ENCODE data around the gene DENND1A.

The DENND1A gene

DNA sequence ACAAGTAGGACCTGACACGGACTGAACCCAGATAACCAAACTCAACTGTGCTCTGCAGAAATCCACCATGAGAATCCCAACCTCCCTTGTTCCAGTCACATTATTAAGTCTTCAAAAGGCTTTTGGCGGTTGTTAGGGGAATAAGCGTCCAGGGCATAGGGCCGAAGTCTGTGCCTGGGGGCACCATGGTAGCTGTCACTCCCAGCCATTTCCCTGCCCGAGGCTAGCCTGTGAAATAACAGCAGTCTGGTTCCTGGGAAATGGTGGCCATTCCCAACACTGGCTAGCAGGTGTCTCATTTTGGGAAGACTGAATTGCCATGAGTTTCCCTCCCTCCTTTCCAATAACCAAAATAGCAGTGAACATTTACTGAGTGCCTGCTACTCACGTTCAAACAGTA is 451.8 kb downstream of the DENND1A start:
- DNase-seq: no peak

DNA sequence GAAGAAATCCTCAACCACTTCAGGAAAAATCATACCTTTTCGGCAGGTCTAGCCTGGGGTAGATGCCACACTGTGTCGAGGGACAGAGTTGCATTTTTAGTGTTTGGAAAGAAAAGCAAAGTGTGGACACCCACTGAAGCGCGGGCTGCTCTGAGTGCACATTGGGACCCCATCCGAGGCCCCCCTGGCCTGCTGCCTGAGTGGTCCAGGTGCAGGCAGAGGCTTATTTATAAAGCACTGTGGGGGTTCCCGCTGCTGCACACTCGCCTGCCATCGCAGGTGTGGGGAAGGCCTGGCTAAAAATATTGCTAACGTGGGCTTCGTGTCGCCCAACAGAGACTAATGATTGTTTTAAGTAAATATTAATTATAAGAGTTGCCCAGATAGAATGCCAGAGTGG is 454.5 kb downstream of the DENND1A start:
- no peak for DNase-seq

GRCh38 chr9:123472862-123473614 is 456.9 kb downstream of the DENND1A start:
- no peak for DNase-seq

DNA sequence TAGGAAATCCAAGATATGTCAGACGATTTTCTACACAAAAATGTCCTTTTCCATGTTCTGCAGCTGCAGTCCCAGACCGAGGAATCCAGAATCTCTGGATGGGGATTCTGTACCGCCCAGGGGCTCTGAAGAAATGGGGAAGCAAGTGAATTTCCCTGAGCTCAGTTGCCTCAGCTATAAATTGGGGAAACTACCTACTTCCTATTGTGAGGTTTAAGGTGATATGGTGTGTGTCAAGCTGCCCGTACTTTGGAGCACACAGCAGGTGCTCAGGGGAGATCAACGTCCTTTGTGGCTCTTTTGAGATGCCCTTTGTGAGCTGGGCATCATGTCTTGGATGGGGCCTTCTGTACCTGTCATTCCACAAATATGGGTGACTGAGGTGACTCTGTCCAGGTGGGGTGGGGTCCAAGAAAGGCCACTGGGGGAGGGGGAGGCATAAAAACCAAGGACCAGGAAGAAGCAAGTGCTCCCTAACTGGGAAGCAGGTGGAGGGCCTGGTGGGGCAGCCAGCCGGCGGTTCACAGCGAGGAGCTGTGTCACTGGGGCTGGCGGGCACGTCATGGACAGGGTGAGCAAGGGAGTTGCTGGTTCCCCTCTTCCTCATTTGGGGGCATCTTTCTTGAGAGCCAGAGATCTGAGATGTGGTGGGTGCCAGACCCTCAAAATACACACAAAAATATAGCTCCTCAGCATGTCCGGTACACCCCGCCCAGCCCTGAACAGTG is 457.9 kb downstream of the DENND1A start:
- DNase-seq: no peak

DNA sequence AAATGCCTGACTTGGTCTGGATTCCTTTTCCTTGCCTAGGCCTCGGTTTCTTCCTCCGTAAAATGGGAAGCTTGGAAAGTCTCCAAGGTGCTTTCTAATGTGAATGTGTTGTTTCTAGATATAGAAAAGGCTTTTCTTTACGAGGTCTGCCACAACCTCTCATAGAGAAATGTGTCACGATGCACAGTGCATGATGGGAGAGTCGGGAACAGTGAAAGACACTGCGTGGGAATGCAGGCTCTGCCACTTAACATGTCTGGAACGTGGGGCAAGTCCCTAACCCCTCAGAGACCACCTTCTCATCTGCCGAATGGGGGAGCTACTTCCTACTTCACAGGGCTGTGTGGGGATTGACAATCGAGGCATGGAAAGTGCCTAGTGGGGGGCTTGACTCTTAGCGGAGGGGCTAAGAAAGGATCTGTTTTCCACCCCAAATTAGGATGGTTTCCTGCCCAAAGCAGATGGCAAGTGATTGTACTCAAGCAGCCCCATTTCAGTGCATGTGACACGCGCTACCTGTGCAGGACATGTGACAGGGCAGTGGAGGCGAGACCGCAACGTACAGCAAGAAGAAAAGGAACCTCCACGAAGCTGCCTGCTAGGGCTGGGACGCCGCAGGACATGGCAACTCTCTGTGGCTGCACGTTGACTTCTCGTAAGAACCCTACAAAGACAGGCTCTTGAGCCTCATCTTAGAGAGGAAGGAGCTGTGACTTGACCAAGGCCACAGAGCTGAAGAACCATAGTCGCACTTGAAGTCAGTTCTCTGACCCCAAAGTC is 458.7 kb downstream of the DENND1A start:
- DNase-seq: no peak

DNA sequence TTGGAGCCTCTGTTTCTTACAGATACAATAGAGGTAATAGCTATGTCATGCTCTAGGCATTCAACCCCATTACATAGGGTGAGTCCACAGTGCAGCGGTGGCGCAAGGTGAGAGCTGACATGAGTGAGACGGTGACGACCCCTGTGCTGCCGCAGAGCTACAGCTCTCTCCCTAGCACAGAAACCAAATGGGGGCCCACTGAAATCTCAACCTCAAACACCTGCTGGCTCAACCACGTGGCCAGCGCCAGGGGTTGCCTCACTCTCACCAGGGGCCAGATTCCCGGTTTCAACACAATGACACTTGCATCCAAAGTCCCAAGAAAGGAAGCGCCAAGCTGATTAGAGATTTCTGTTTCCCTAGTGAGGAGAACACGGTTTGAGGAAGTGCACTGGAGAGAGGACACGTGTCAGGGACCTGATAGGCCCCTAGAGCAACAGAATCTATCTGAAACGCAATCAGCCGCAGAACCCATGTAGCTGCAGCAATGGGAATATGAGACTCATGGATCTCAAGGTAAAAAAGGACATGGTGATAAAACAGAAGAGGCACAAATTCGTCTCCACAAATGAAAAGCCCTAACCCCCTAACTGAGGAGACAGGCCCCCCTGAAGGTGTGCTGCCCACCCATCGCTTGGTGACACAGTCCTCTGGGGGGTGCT is 459.7 kb downstream of the DENND1A start:
- DNase-seq: no peak

GRCh38 chr9:123469282-123469681 is 460.6 kb downstream of the DENND1A start:
- no peak for DNase-seq

DNA sequence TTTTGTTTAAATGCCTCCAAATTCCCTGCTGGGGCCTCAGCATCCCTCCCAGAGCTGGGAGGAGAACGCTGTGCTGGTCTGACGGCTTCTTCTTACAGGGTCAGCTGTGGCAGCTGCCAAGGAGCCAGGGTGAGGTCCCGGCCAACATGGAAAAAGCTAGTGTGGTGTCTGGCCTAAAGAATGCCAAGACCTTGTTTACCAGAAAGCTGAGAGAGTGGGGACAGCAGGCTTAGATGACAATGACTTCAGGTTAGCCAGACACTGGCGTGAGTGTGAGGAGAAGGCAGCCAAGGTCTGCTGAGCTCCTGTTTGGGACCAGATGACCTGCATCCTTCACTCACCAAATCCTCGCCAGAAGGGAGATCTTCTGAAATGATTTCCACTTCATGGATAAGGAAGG is 461.4 kb downstream of the DENND1A start:
- DNase-seq: no peak

GRCh38 chr9:123465304-123465703 is 464.6 kb downstream of the DENND1A start:
- DNase-seq: no peak

DNA sequence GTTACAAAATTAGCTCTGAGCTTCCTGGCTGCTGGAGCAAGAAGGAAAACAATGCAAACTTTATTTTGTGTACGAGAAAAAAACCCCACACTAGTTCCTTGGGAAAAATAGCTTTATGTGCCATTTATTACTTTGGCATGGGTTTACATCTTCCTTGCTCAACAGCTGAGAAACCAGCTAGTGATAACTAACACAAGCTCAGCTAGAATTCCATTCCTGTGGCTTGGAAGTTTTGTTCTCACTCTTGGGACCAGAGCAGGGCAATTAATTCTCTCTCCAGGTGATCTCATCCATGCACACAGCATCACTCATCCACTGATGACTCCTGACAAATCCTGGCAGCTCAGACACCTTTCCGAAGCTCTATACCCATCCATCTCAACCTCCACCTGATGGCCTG is 469.8 kb downstream of the DENND1A start:
- DNase-seq: no peak

DNA sequence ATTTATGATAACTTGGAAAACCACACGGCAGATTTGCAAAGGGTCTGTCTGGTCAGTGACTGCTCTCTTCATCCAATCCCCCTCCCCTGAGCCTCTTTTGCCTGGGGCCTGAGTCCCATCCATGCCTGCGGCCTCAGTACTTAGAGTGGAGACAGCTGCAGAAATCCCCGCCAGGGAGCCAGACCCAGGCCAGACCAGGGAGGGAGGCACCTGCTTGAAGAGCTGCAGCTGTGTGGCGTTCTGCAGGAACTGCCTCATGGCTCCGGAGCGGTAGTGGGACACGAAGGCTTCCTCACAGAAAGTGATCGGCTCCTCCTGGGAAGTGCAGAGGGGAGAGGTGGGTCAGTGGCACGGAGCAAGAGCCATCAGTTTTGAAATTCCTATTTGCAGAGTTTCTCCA is 472.3 kb downstream of the DENND1A start:
- DNase-seq: no peak

GRCh38 chr9:123456011-123456410 is 473.9 kb downstream of the DENND1A start:
- DNase-seq: no peak

GRCh38 chr9:123455187-123455586 is 474.7 kb downstream of the DENND1A start:
- no peak for DNase-seq

DNA sequence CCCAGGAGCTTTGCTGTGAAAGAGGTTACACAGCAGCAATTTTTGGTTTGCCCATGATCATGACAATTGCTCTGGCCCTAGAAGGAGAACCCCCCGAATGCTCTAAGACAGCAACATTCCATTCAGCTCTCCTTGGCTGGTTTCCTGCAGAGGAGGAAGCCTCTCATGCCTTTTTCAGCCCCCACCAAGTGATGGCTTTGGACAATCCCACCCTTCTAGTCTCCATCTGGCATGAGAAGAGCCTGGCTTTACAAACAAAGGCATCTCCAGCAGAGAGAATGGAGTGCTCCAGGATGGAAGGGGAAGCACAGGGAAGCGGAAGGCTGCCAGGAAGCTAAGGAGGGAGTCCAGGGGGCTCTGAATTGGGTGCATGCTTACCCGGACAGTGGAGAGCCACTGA is 475.6 kb downstream of the DENND1A start:
- DNase-seq: no peak

GRCh38 chr9:123453831-123454321 is 476.1 kb downstream of the DENND1A start:
- no peak for DNase-seq

DNA sequence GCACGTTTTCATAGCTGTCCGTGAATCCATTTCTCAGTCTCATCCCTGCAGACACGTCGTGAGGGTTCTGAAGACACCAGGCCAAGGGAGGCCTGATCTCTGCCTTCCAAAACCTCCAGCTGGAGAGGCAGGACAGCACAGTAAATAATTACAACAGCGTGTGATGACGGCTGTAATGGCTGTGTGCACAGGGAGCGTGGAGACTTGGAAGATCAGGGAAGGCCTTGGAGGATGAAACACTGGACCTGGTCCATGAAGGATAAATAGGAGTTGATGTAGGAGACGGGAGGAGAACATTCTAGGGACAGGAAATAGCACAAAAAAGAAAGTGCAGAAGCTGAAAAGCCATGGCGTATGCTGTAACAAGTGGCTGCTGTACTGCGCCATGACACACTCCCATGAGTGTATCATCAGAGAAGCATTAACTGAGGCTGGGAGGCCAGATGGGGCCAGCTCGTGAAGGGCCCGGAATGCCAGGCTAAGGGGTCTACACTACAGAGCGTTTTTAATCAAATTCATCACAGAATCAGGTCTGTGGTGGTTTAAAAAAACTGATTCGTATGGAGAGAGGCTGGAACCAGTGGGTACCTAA is 476.8 kb downstream of the DENND1A start:
- no peak for DNase-seq

- no peak for DNase-seq
Observed at GRCh38 chr9:123450996-123451395, 478.9 kb downstream of the DENND1A start.

GRCh38 chr9:123450098-123450770 is 479.7 kb downstream of the DENND1A start:
- DNase-seq: no peak

DNA sequence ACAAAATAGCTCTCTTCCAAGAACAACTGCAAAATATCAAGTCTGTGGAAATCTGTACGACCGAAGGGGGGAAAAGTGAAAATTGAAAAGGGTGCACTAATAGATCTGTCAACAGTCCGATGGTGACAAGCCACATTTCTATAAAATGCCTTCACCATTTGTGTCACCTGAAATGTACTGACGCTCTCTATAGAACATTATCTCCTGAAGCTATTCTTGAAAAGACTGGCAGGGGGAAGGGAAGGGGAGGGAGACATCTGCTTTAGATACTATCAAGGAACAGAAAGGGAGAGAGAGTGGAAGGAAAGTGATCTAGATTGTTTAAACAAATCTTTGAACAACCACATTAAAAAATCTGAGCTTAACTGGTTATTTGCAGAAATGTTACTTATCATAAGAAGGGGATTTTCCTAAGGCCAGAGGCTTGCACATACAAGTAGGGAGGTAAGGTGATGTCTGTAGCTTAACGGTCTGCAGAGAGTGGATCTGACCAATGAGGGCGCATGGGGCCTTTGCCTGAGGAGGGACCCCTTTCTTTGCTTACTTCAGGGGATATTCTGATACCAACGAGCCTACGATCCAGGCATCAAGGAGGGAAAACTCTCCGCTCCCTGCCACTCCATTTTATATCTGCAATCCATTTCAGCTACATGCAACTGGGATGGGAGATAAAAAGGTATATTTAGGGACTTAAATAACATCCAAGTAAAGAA is 481.8 kb downstream of the DENND1A start:
- DNase-seq: no peak

GRCh38 chr9:123445981-123446610 is 483.8 kb downstream of the DENND1A start:
- no peak for DNase-seq

DNA sequence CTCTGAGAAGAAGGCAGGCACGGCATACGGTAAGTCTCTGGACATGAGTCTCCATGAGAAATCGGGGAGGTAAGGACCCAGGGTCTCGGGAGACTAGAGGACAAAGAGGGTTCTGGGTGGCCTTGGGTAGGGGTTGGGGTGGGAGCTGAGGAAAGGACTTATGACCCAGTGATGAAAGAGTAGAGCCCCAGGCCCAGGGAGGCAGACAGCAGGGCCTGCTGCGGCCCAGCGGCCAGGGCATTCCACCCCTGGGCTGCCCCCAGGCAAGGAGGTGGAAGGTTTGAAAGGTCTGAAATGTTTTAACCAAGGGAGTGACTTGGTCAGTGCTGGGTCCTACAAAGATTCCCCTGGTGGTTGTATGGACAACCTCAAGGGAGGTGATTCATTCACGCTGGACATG is 484.8 kb downstream of the DENND1A start:
- no peak for DNase-seq

Data from CD4-positive, alpha-beta T cell treated with Interleukin-15 for 1 hour (primary cell).